Muscle of arm (tissue), 14 donors: ENCODE measurements around the gene VSTM2L. TPM values are rescaled to one million over a fixed set of nuclear protein-coding genes. Genes with fewer than 3 reads are reported as not detected.
"Not testable (repeated sequence)": the region's sequence is repeated elsewhere in the genome, so short reads cannot be mapped to it uniquely, and the experiment has no call there.

Source experiments
- DNase-seq: peaks from one replicate; pipeline ENCODE4 v3.0.0-alpha.2; 2013
- long read RNA-seq, 11 donors: transcript quantifications; one replicate each; lab custom pipeline, GENCODE V29; 2026
- polyA plus RNA-seq, 12 donors: library from polyadenylated mRNA; unstranded; fragments of 120-200 nt; gene quantifications; one replicate each; pipeline ENCODE4 v1.2.1, GENCODE V29; 2013; ENCODE audit not compliant: insufficient read length in 12 of 12

Gene VSTM2L
- polyA plus RNA-seq, result 1 to 10 TPM in 10 of 12 donors, under 1 TPM in 1, not detected in 1; 0.99 to 7.3 (median 2.8) TPM
- long read RNA-seq, donor 1, transcript VSTM2L-202 (4 exons, 1,959 nt), result major isoform, 10 of 16 reads
- long read RNA-seq, donor 1, partial matches to known transcripts, result 5 of 16 reads
- long read RNA-seq, donor 1, other reads (novel, unspliced or antisense), result 0 of 16 reads
- long read RNA-seq, donor 2, partial matches to known transcripts, result 0 of 2 reads
- long read RNA-seq, donor 2, other reads (novel, unspliced or antisense), result 0 of 2 reads
- long read RNA-seq, donor 3, partial matches to known transcripts, result 0 of 3 reads
- long read RNA-seq, donor 3, other reads (novel, unspliced or antisense), result 0 of 3 reads
- long read RNA-seq, donor 4, result 0 reads
- long read RNA-seq, donor 5, partial matches to known transcripts, result 0 of 4 reads
- long read RNA-seq, donor 5, other reads (novel, unspliced or antisense), result 0 of 4 reads
- long read RNA-seq, donor 6, partial matches to known transcripts, result 0 of 1 reads
- long read RNA-seq, donor 6, other reads (novel, unspliced or antisense), result 0 of 1 reads
- long read RNA-seq, donor 7, partial matches to known transcripts, result 0 of 2 reads
- long read RNA-seq, donor 7, other reads (novel, unspliced or antisense), result 0 of 2 reads
- long read RNA-seq, donor 8, partial matches to known transcripts, result 0 of 1 reads
- long read RNA-seq, donor 8, other reads (novel, unspliced or antisense), result 0 of 1 reads
- long read RNA-seq, donor 9, result 0 reads
- long read RNA-seq, donor 10, partial matches to known transcripts, result 0 of 4 reads
- long read RNA-seq, donor 10, other reads (novel, unspliced or antisense), result 0 of 4 reads
- long read RNA-seq, donor 11, partial matches to known transcripts, result 0 of 1 reads
- long read RNA-seq, donor 11, other reads (novel, unspliced or antisense), result 0 of 1 reads

- DNase-seq, result no peak
Measured at GRCh38 chr20:37902504-37903313, at the start of gene VSTM2L. TSS of gene VSTM2L (plus strand) at chr20:37903127. CDS start at chr20:37903351, 224 bp downstream.

GRCh38 chr20:37853823-37854375 lies 49.0 kb upstream of the VSTM2L start:
- DNase-seq, result no peak

GRCh38 chr20:37856034-37856433 lies 46.9 kb upstream of the VSTM2L start:
- not testable (repeated sequence) for DNase-seq

- DNase-seq, result peak; percentile 7
Measured at GRCh38 chr20:37856932-37857660, 45.8 kb upstream of the VSTM2L start.

GRCh38 chr20:37859406-37860171 lies 43.3 kb upstream of the VSTM2L start:
- no peak for DNase-seq

- no peak for DNase-seq
Measured at GRCh38 chr20:37863289-37863688, 39.6 kb upstream of the VSTM2L start.

- DNase-seq, result no peak
Measured at GRCh38 chr20:37864298-37864697, 38.6 kb upstream of the VSTM2L start.

GRCh38 chr20:37866051-37866450 lies 36.9 kb upstream of the VSTM2L start:
- DNase-seq, result no peak

- no peak for DNase-seq
Measured at GRCh38 chr20:37867289-37868195, 35.4 kb upstream of the VSTM2L start.

- DNase-seq, result no peak
Measured at GRCh38 chr20:37868851-37869333, 34.0 kb upstream of the VSTM2L start.

GRCh38 chr20:37869334-37869861 lies 33.5 kb upstream of the VSTM2L start:
- DNase-seq, result no peak

GRCh38 chr20:37870294-37870693 lies 32.6 kb upstream of the VSTM2L start:
- DNase-seq, result no peak

- no peak for DNase-seq
Measured at GRCh38 chr20:37871751-37872150, 31.2 kb upstream of the VSTM2L start.

GRCh38 chr20:37872161-37872560 lies 30.8 kb upstream of the VSTM2L start:
- no peak for DNase-seq

GRCh38 chr20:37873884-37874283 lies 29.0 kb upstream of the VSTM2L start:
- DNase-seq, result no peak

GRCh38 chr20:37875460-37876175 lies 27.3 kb upstream of the VSTM2L start:
- no peak for DNase-seq

- no peak for DNase-seq
Measured at GRCh38 chr20:37876863-37877262, 26.1 kb upstream of the VSTM2L start.
